Measurements from ENCODE around the gene HINT3.

Gene HINT3

DNA sequence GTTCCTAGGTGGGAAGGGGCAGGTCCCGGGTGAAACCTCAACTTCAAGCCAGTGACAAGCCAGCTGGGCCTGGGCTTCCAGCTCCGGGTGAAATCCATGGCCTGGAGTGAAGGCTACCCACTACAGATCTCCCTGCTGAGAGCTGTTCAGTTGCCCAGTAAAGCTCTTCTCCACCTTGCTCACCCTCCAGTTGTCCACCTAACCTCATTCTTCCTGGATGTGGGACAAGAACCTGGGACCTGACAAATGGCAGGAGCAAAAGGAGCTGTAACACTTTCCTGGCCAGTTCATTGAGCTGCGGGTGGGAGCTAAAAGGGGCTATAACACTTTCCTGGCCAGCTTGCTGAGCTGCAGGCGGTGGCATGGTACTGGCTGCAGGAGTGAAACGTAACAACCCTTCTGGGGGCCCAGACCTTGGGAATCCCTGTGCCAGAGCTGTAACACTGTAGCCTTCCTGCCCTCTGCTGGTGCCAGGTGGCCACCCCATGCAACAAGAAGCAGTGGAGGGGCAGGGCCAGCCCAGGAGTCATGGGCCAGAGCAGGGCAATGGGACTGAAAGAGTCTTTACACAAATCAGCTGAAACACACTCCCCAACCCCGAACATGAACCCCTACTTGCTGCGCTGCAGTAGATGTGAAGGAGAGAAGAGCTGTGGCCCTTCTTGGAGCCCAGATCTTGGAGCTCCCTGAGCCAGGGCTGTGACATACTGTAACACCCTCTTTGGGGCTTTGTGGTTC, 3.6 kb upstream of the HINT3 start:
- peaks cover 7% of the 10 kb centered on the region for H3K4me1 ChIP-seq (ENCODE audit: control insufficient read depth, insufficient read depth, low read length)
- H3K36me3 ChIP-seq (ENCODE audit: control insufficient read depth, insufficient read depth, low read length) = no peaks in the 10 kb centered on the region
- H3K27me3 ChIP-seq (ENCODE audit: control insufficient read depth, insufficient read depth, low read length) = peaks cover 2% of the 10 kb centered on the region
- peak overlapping the region; percentile 27 for H3K4me3 ChIP-seq (ENCODE audit: low read depth, low read length)
- no peaks in the 10 kb centered on the region for H3K9me3 ChIP-seq (ENCODE audit: control insufficient read depth, insufficient read depth, low read length)
- no peak overlapping the region for H3K9ac ChIP-seq (ENCODE audit: low read depth, low read length)

GRCh38 chr6:125953502-125953875, 3.1 kb upstream of the HINT3 start:
- Histone ChIP-seq H3K9me3 (ENCODE audit: control insufficient read depth, insufficient read depth, low read length) (no peaks in the 10 kb centered on the region), H3K9ac (ENCODE audit: low read depth, low read length) (no peak overlapping the region), H3K4me1 (ENCODE audit: control insufficient read depth, insufficient read depth, low read length) (peaks cover 7% of the 10 kb centered on the region), H3K27me3 (ENCODE audit: control insufficient read depth, insufficient read depth, low read length) (peaks cover 2% of the 10 kb centered on the region), H3K4me3 (ENCODE audit: low read depth, low read length) (peak overlapping the region; percentile 27), H3K36me3 (ENCODE audit: control insufficient read depth, insufficient read depth, low read length) (no peaks in the 10 kb centered on the region)

DNA sequence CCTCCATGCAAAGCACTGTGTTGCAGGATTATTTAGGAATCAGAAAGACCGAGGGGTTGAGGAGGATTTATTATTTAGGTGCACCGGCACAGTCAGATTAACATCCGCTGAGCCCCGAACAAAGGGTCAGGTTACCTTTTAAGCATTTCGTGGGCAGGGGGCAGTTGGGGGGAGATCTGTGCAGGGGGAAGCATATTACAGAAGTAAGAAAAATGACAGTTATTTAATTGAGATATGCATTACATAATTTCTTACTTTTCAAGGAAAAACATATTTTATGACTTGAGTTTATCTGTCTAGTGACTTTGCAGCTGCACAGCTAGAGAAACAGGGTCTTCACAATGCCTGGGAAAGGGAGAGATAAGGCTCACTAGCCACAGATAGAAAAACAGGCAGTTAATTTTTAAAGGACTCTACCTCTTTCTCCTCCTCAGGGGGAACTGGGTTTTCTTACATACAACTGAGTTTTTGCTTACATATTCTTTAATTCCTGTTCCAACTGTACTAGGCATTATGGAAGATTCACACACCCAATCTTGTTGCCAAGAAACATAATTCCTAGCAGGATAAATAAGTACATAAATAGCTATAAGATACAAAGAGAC, 1.7 kb upstream of the HINT3 start:
- H3K36me3 ChIP-seq (ENCODE audit: control insufficient read depth, insufficient read depth, low read length) = no peaks in the 10 kb centered on the region
- H3K4me3 ChIP-seq (ENCODE audit: low read depth, low read length) = no peak overlapping the region
- no peak overlapping the region for H3K9ac ChIP-seq (ENCODE audit: low read depth, low read length)
- no peaks in the 10 kb centered on the region for H3K9me3 ChIP-seq (ENCODE audit: control insufficient read depth, insufficient read depth, low read length)
- H3K27me3 ChIP-seq (ENCODE audit: control insufficient read depth, insufficient read depth, low read length) = peaks cover 2% of the 10 kb centered on the region
- peaks cover 7% of the 10 kb centered on the region for H3K4me1 ChIP-seq (ENCODE audit: control insufficient read depth, insufficient read depth, low read length)

- H3K27me3 ChIP-seq (ENCODE audit: control insufficient read depth, insufficient read depth, low read length) = no peaks in the 10 kb centered on the region
These were observed 597 bp upstream of the HINT3 start for GRCh38 chr6:125955973-125956372.

DNA sequence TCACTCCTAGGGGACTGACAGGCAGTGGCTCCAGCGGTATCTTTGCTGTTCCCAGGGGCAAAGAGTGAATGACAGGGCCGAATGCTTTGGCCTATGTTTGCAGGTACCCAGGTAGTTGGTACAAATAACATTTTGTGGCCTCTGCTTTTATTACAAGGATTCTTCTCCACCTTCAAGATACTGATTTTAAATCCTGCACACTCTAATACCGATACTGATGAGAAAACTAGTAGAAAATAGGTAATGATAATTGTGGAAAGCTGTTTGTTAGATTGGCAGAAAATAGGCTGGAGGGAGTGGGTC, 772 bp downstream of the HINT3 start:
- H3K36me3 ChIP-seq (ENCODE audit: control insufficient read depth, insufficient read depth, low read length) = no peaks in the 10 kb centered on the region
- H3K9ac ChIP-seq (ENCODE audit: low read depth, low read length) = peak overlapping the region; percentile 83
- H3K9me3 ChIP-seq (ENCODE audit: control insufficient read depth, insufficient read depth, low read length) = no peaks in the 10 kb centered on the region
- no peaks in the 10 kb centered on the region for H3K27me3 ChIP-seq (ENCODE audit: control insufficient read depth, insufficient read depth, low read length)
- H3K4me1 ChIP-seq (ENCODE audit: control insufficient read depth, insufficient read depth, low read length) = peaks cover 5% of the 10 kb centered on the region
- H3K4me3 ChIP-seq (ENCODE audit: low read depth, low read length) = peak overlapping the region; percentile 90

More at GRCh38 chr6:125955973-125956372, 597 bp upstream of the HINT3 start:
- Histone ChIP-seq H3K4me3 (ENCODE audit: low read depth, low read length) (peak overlapping the region; percentile 90), H3K4me1 (ENCODE audit: control insufficient read depth, insufficient read depth, low read length) (peaks cover 5% of the 10 kb centered on the region), H3K36me3 (ENCODE audit: control insufficient read depth, insufficient read depth, low read length) (no peaks in the 10 kb centered on the region), H3K9me3 (ENCODE audit: control insufficient read depth, insufficient read depth, low read length) (no peaks in the 10 kb centered on the region), H3K9ac (ENCODE audit: low read depth, low read length) (no peak overlapping the region)

DNA sequence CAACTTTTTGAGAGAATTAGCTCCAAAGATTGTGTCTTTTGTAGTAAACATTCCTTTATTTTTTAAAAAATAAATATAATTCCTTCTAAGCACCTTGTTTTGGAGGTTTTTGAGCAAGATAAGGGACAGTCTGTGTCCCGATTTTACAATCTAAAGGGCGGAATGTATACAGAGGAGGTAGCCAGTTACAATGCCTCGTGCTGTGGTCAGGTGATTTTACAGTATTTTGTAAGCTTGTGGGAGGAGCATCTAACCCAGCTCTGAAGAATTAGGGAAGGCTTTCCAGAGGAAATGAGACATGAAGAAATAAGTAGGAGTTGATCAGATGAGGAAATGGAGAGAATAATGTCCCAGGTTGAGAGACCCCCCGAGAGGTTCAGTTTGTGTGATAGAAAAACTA, 1.3 kb downstream of the HINT3 start:
- Histone ChIP-seq H3K4me3 (ENCODE audit: low read depth, low read length) (peak overlapping the region; percentile 90), H3K27me3 (ENCODE audit: control insufficient read depth, insufficient read depth, low read length) (no peaks in the 10 kb centered on the region), H3K9ac (ENCODE audit: low read depth, low read length) (no peak overlapping the region), H3K36me3 (ENCODE audit: control insufficient read depth, insufficient read depth, low read length) (no peaks in the 10 kb centered on the region), H3K4me1 (ENCODE audit: control insufficient read depth, insufficient read depth, low read length) (peaks cover 5% of the 10 kb centered on the region), H3K9me3 (ENCODE audit: control insufficient read depth, insufficient read depth, low read length) (no peaks in the 10 kb centered on the region)

DNA sequence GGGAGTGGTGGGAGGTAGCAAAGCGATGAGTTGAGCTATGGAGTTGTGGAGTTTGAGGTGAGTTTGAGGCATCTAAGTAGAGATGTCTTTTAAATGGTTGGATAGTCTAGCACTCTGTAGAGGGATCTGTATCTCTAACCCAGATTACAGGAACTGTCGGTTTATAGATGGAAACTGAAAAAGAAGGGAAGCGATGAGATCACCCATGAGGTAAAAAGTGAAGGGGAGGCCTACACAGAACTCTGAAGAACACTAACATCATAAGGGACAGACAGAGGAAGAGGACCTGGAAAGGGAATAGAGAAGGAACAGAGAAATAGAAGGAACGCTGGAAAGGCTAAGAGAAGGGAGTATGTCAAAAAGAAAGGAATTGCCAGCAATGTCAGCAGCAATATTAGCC, 2.5 kb downstream of the HINT3 start:
- Histone ChIP-seq H3K9me3 (ENCODE audit: control insufficient read depth, insufficient read depth, low read length) (no peaks in the 10 kb centered on the region), H3K9ac (ENCODE audit: low read depth, low read length) (no peak overlapping the region), H3K36me3 (ENCODE audit: control insufficient read depth, insufficient read depth, low read length) (no peaks in the 10 kb centered on the region), H3K27me3 (ENCODE audit: control insufficient read depth, insufficient read depth, low read length) (no peaks in the 10 kb centered on the region), H3K4me3 (ENCODE audit: low read depth, low read length) (no peak overlapping the region), H3K4me1 (ENCODE audit: control insufficient read depth, insufficient read depth, low read length) (peaks cover 5% of the 10 kb centered on the region)

DNA sequence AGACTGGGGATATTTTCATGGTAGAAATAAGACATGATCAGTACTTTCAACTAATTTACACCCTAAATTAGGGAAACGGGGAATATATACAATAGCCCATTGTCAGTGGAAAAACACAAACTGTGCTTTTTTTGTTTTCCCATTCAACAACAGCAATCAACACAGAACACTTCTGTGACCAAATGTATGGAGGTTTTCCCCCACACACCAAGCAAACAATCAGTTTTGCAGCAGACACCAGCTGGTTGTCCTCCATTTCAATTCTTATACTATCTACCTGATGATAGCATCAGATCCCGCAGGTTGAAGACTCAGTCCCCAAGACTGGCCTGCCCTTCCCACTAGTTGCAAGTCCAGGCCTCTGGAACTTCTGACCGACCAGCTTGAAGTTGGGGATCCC, 4.5 kb downstream of the HINT3 start:
- Histone ChIP-seq H3K9me3 (ENCODE audit: control insufficient read depth, insufficient read depth, low read length) (no peaks in the 10 kb centered on the region), H3K9ac (ENCODE audit: low read depth, low read length) (no peak overlapping the region), H3K36me3 (ENCODE audit: control insufficient read depth, insufficient read depth, low read length) (no peaks in the 10 kb centered on the region), H3K27me3 (ENCODE audit: control insufficient read depth, insufficient read depth, low read length) (no peaks in the 10 kb centered on the region), H3K4me3 (ENCODE audit: low read depth, low read length) (no peak overlapping the region), H3K4me1 (ENCODE audit: control insufficient read depth, insufficient read depth, low read length) (peaks cover 5% of the 10 kb centered on the region)

DNA sequence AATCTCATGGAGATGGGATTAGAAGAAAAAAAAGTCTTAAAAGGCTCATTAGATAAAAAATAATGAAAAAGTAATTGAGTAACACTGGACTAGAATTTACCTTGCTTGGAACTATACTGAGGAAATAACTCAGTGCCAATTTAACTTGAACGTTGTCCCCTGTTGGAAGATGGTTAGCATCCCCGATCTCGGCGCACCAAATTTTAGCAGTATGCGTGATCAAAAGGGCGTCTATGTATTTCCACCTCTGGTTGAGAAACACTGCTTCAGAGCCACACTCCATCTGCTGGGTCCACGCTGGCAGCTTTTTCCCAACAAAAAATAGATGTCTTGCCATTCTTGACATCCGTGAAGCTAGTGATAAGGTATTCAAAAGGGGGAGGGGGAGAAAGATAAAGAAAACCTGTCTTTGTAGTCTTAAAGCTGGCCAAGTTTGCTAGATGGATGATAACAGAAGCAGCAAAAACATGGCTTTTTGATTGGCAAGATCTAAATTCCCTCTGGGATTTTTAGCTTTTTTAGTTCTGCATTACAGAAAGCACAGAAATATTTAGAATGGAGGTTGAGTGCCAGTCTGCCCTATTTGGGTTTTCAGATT, 6.4 kb downstream of the HINT3 start:
- Histone ChIP-seq H3K9me3 (ENCODE audit: control insufficient read depth, insufficient read depth, low read length) (no peaks in the 10 kb centered on the region), H3K4me1 (ENCODE audit: control insufficient read depth, insufficient read depth, low read length) (no peaks in the 10 kb centered on the region), H3K27me3 (ENCODE audit: control insufficient read depth, insufficient read depth, low read length) (no peaks in the 10 kb centered on the region), H3K36me3 (ENCODE audit: control insufficient read depth, insufficient read depth, low read length) (no peaks in the 10 kb centered on the region), H3K9ac (ENCODE audit: low read depth, low read length) (no peak overlapping the region), H3K4me3 (ENCODE audit: low read depth, low read length) (no peak overlapping the region)

- no peaks in the 10 kb centered on the region for H3K36me3 ChIP-seq (ENCODE audit: control insufficient read depth, insufficient read depth, low read length)
- H3K9me3 ChIP-seq (ENCODE audit: control insufficient read depth, insufficient read depth, low read length) = no peaks in the 10 kb centered on the region
- H3K9ac ChIP-seq (ENCODE audit: low read depth, low read length) = no peak overlapping the region
These were observed 7.2 kb downstream of the HINT3 start for GRCh38 chr6:125963817-125964216.

DNA sequence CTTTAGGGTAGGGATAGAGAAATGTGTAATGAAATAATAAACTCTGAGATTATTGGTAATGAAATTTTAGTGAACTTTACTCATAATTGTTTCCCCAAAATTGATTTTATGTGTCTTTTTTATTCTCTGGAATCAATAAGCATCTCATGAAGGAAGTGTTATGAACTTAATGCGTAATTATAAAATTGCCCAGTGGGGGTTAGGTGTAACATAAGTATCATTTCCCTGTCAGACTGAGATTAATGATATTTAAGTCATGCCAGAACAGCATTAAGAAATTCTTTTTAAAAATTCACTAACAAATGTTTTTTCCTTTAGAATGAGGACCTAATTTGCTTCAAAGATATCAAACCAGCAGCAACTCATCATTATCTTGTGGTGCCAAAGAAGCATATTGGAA, 10.0 kb downstream of the HINT3 start:
- Histone ChIP-seq H3K4me3 (ENCODE audit: low read depth, low read length) (no peak overlapping the region), H3K9me3 (ENCODE audit: control insufficient read depth, insufficient read depth, low read length) (no peaks in the 10 kb centered on the region), H3K4me1 (ENCODE audit: control insufficient read depth, insufficient read depth, low read length) (no peaks in the 10 kb centered on the region), H3K27me3 (ENCODE audit: control insufficient read depth, insufficient read depth, low read length) (no peaks in the 10 kb centered on the region), H3K9ac (ENCODE audit: low read depth, low read length) (no peak overlapping the region), H3K36me3 (ENCODE audit: control insufficient read depth, insufficient read depth, low read length) (no peaks in the 10 kb centered on the region)

More at GRCh38 chr6:125963817-125964216, 7.2 kb downstream of the HINT3 start:
- no peaks in the 10 kb centered on the region for H3K27me3 ChIP-seq (ENCODE audit: control insufficient read depth, insufficient read depth, low read length)
- H3K4me3 ChIP-seq (ENCODE audit: low read depth, low read length) = no peak overlapping the region
- no peaks in the 10 kb centered on the region for H3K4me1 ChIP-seq (ENCODE audit: control insufficient read depth, insufficient read depth, low read length)

- H3K27me3 ChIP-seq (ENCODE audit: control insufficient read depth, insufficient read depth, low read length) = no peaks in the 10 kb centered on the region
- no peak overlapping the region for H3K4me3 ChIP-seq (ENCODE audit: low read depth, low read length)
- H3K36me3 ChIP-seq (ENCODE audit: control insufficient read depth, insufficient read depth, low read length) = no peaks in the 10 kb centered on the region
- H3K9ac ChIP-seq (ENCODE audit: low read depth, low read length) = no peak overlapping the region
- no peaks in the 10 kb centered on the region for H3K4me1 ChIP-seq (ENCODE audit: control insufficient read depth, insufficient read depth, low read length)
- no peaks in the 10 kb centered on the region for H3K9me3 ChIP-seq (ENCODE audit: control insufficient read depth, insufficient read depth, low read length)
These were observed 11.9 kb downstream of the HINT3 start for GRCh38 chr6:125968493-125968892.
